Uterus (tissue), 4 donors: ENCODE measurements around the gene MRPL36. TPM values are rescaled to one million over a fixed set of nuclear protein-coding genes. Genes with fewer than 3 reads are reported as not detected.
A peak's percentile ranks its signal among the peaks of the same experiment; 100 is the strongest.

ENCODE experiments used
- DNase-seq, 2 donors: peaks; one replicate each; pipeline ENCODE4 v3.0.0-alpha.2; 2019 to 2020
- H3K27ac ChIP-seq, 2 donors: fragments of 200-600 bp; sonication (generic); 1 replicate in 1 of 2; 2 replicates in 1 of 2; pipeline ENCODE4 v1.5.1; 2016 to 2018
- H3K27me3 ChIP-seq, 2 donors: fragments of 200-600 bp; sonication (generic); one replicate each; pipeline ENCODE4 v1.5.1; 2018 to 2019; ENCODE audit warnings: control low read depth in 1 of 2
- H3K36me3 ChIP-seq, 2 donors: fragments of 200-600 bp; sonication (generic); one replicate each; pipeline ENCODE4 v1.5.1; 2019; ENCODE audit warnings: control low read depth in 1 of 2
- H3K4me1 ChIP-seq, 2 donors: fragments of 200-600 bp; sonication (generic); one replicate each; pipeline ENCODE4 v1.5.1; 2018 to 2019; ENCODE audit warnings: control low read depth in 1 of 2
- H3K4me3 ChIP-seq, 2 donors: fragments of 200-600 bp; sonication (generic); 1 replicate in 1 of 2; 2 replicates in 1 of 2; pipeline ENCODE4 v1.5.1; 2018 to 2019; ENCODE audit warnings: mild to moderate bottlenecking in 1 of 2
- H3K9me3 ChIP-seq, 2 donors: fragments of 200-600 bp; sonication (generic); one replicate each; pipeline ENCODE4 v1.5.1; 2019; ENCODE audit warnings: control low read depth in 1 of 2
- CTCF ChIP-seq, 4 experiments: fragments of 200-600 bp in 2 of 4; fragments of 450-650 bp in 2 of 4; sonication (generic) in 2 of 4; IDR thresholded peaks; one replicate each; pipeline ENCODE4 v1.5.1; 2016 to 2019; ENCODE audit warnings: antibody characterized with exemption in 4 of 4, mild to moderate bottlenecking in 2 of 4, moderate library complexity in 1 of 4
- POLR2A ChIP-seq, 2 donors: fragments of 450-650 bp; IDR thresholded peaks; one replicate each; pipeline ENCODE4 v1.6.1; 2016; ENCODE audit warnings: antibody characterized with exemption in 2 of 2, mild to moderate bottlenecking in 1 of 2, moderate library complexity in 1 of 2
- intact Hi-C: fragments of 100-400 bp; cut with DNase I; formaldehyde crosslinking; loops from one replicate; pipeline ENCODE4 v1.15.1; 2023; ENCODE audit warnings: low total_unique reads
- total RNA-seq, 4 donors: library from RNA; depleted of rRNA in 3 of 4; stranded (reverse); fragments of >200 nt in 3 of 4; gene quantifications; one replicate each; pipeline versions ENCODE4 v1.1.0 to v1.2.4, GENCODE V29; 2014 to 2023
- donor health status: DM: yes; HTN: yes; CAD: no.

The MRPL36 gene
- total RNA-seq, 4 donors from 2014 or later, result 14.4 to 107 (median 31.6) TPM

DNA sequence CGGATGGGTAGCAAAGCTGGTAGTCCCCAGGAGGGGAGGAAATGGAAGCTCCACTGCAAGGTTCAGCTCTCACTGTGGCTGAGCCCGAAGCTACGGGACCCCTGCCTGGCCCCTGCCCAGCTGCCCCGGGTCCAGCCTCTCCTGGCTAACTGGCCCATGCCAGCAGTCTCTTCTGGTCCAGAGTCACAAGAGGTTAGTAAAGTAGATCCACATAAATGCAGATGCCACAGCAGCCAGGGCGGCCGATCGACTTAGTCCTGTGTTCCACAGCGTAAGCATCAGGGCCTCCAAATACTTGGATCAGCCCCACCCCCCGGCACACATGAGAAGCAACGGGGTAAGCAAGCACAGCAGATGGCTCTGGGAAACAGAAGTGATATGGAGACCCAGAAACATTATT lies 42.1 kb downstream of the MRPL36 start:
- H3K4me3 ChIP-seq, result no peak overlapping the region
- H3K4me1 ChIP-seq, result no peaks in the 10 kb centered on the region
- H3K36me3 ChIP-seq, result no peaks in the 10 kb centered on the region
- TF ChIP-seq CTCF (IDR thresholded peaks at IDR 0.05) (no peak), POLR2A (IDR thresholded peaks at IDR 0.05) (no peak)
- DNase-seq, result peak in 1 of 2 donors; percentile 2
- no peaks in the 10 kb centered on the region for H3K27me3 ChIP-seq
- no peaks in the 10 kb centered on the region for H3K9me3 ChIP-seq
- intact Hi-C loops, result no loop called here
- no peak overlapping the region for H3K27ac ChIP-seq

DNA sequence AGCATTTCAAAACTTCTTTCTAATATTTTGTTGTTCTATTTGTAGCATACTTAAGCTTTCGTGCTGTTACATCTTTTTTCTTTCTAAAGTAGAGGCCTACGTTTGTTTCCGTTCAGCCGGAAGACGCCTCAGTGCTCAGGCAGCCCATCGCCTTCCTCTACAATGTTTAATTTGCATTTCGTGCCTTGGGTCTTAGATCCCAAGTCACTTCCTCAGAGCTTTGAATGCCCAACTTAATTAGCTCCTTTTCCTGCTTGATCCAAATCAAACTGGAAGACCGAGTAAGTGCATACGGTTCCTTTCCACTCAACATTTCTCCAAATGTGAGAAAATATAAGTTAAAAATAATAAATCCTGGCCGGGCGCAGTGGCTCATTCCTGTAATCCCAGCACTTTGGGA lies 43.2 kb downstream of the MRPL36 start:
- intact Hi-C loops, result no loop called here
- no peaks in the 10 kb centered on the region for H3K4me1 ChIP-seq
- TF ChIP-seq POLR2A (IDR thresholded peaks at IDR 0.05), result no peak
- TF ChIP-seq CTCF (IDR thresholded peaks at IDR 0.05), result no peak
- H3K27ac ChIP-seq, result no peak overlapping the region
- no peak overlapping the region for H3K4me3 ChIP-seq
- no peaks in the 10 kb centered on the region for H3K27me3 ChIP-seq
- no peak for DNase-seq
- H3K36me3 ChIP-seq, result no peaks in the 10 kb centered on the region
- H3K9me3 ChIP-seq, result no peaks in the 10 kb centered on the region

DNA sequence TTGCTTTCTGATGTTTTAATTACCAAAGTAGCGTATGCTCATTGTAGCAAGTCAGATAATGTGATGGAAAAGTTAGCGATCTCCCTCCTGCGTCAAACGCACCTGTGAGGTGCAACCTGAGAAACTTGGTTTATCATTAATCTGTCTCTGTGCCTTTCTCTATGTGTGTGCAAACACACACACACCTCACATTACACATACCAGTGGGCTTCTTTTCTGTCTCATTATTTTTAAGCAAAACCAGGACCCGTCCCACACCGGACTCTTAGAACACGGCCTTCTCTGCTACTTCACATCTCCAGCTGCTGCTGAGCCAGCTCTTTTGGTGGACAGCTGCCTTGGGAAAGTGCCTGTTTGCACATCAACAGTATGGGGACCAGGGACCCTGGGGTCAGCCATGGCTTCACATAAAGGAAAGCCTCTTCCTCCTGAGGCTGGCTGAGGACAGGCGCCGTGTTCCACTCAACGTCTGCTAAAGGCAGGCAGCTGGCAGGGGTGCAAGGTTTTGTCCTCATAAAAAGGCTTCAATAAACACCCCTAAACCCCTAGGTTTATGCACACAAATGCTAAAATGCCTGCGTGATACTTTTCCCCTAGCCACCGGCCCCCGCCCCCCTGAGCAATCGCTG lies 44.2 kb downstream of the MRPL36 start:
- Histone ChIP-seq H3K27me3 (no peaks in the 10 kb centered on the region), H3K4me1 (no peaks in the 10 kb centered on the region), H3K4me3 (no peak overlapping the region), H3K9me3 (no peaks in the 10 kb centered on the region), H3K27ac (no peak overlapping the region), H3K36me3 (no peaks in the 10 kb centered on the region)
- TF ChIP-seq POLR2A (IDR thresholded peaks at IDR 0.05) (no peak), CTCF (IDR thresholded peaks at IDR 0.05) (no peak)
- peak in 1 of 2 donors; percentile 1 for DNase-seq
- intact Hi-C loops, result no loop called here

DNA sequence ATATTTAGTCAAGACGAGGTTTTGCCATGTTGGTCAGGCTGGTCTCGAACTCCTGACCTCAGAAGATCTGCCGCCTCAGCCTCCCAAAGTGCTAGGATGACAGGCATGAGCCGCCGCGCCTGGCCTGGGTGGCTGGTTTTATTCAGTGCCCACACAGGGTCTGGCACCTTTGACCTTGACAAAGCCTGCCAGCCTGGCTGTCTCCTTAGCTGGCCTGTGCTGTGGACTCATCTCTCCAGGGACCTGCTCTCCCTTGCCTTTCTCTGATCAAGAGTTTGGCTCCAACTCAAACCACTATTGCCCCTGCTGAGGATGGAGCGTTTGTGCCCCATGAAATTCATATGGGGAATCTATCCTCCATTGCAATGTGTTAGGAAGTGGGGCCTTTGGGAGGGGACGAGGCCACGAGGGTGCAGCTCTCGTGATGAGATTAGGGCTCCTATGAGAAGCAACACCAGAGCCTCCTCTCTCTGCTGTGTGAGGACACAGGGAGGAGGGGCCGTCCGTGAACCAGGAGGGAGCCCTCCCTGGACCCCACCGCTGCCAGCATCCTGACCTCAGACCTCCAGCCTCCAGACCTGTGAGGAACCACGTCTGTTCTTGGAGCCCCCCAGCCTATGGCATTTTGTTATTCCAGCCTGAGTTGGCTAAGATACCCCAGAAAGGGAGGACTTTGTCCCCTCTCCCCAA lies 45.0 kb downstream of the MRPL36 start:
- intact Hi-C loops, result no loop called here
- no peaks in the 10 kb centered on the region for H3K4me1 ChIP-seq
- no peak overlapping the region for H3K27ac ChIP-seq
- no peaks in the 10 kb centered on the region for H3K9me3 ChIP-seq
- H3K4me3 ChIP-seq, result no peak overlapping the region
- H3K27me3 ChIP-seq, result no peaks in the 10 kb centered on the region
- TF ChIP-seq POLR2A (IDR thresholded peaks at IDR 0.05), result no peak
- TF ChIP-seq CTCF (IDR thresholded peaks at IDR 0.05), result no peak
- peak in 1 of 2 donors; percentile 4 for DNase-seq
- no peaks in the 10 kb centered on the region for H3K36me3 ChIP-seq

- H3K27me3 ChIP-seq, result no peaks in the 10 kb centered on the region
- H3K9me3 ChIP-seq, result no peaks in the 10 kb centered on the region
- H3K36me3 ChIP-seq, result no peaks in the 10 kb centered on the region
- no peak overlapping the region for H3K27ac ChIP-seq
- no peak overlapping the region for H3K4me3 ChIP-seq
- TF ChIP-seq CTCF (IDR thresholded peaks at IDR 0.05), result no peak
- no peak for TF ChIP-seq POLR2A (IDR thresholded peaks at IDR 0.05)
- no peaks in the 10 kb centered on the region for H3K4me1 ChIP-seq
- no peak for DNase-seq
- intact Hi-C loops, result no loop called here
These were observed 46.1 kb downstream of the MRPL36 start for GRCh38 chr5:1753490-1753889.
